ENCODE data around the gene HMHB1.

DNA sequence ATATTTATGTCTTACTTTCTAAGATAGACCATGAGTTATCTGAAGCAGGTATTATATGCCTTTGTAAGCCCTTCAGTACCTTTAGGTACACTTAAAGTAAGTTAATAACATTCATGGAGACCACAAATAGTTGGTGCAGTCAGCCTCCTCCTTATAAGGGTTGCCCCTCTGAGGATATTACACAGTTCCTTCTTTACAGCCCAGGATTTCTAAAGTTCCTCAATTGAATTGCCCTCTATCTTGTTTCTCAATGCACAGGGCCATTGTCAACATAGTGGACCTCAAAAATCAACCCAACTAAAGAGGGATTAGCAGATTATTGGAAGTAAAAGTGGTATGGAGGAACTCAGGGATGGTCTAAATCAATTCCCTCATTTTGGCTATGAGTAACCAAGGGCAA is 50.3 kb downstream of the HMHB1 start:
- TF ChIP-seq POLR2A (IDR thresholded peaks at IDR 0.05; ENCODE audit: low read length) (no peak), GATA1 (IDR thresholded peaks at IDR 0.05; ENCODE audit: low read depth, low read length) (no peak)
